GM18508 (cell line): ENCODE results near the gene ATL3.
"Not testable (repeated sequence)": the region's sequence is repeated elsewhere in the genome, so short reads cannot be mapped to it uniquely, and the experiment has no call there.

ENCODE experiments used
- ATAC-seq: cut with Tn5 transposase; IDR thresholded peaks from one replicate; pipeline ENCODE4 v1.9.1; 2021; ENCODE audit warnings: moderate number of reproducible peaks; ENCODE audit not compliant: insufficient read depth, unreplicated experiment

Gene ATL3

GRCh38 chr11:63682066-63683021 is 11.2 kb upstream of the ATL3 start:
- ATAC-seq, result no peak

GRCh38 chr11:63681321-63682065 is 10.3 kb upstream of the ATL3 start, which contains the start of gene RTN3:
Gene RTN3 (plus strand): TSS chr11:63681500. CDS start chr11:63681637, 137 bp downstream.
- peak; percentile 49 for ATAC-seq

- peak; percentile 4 for ATAC-seq
These were observed 9.7 kb upstream of the ATL3 start for GRCh38 chr11:63680834-63681320.

- no peak for ATAC-seq
These were observed 2.4 kb upstream of the ATL3 start for GRCh38 chr11:63673579-63673978.

GRCh38 chr11:63672936-63673539 is 1.9 kb upstream of the ATL3 start:
- no peak for ATAC-seq

- no peak for ATAC-seq
These were observed 934 bp upstream of the ATL3 start for GRCh38 chr11:63672156-63672463.

- ATAC-seq, result no peak
These were observed 499 bp downstream of the ATL3 start for GRCh38 chr11:63670433-63671321.

- ATAC-seq, result no peak
These were observed 1.1 kb downstream of the ATL3 start for GRCh38 chr11:63670096-63670432.

GRCh38 chr11:63667995-63668795 is 3.0 kb downstream of the ATL3 start:
- ATAC-seq, result no peak

- ATAC-seq, result no peak
These were observed 4.3 kb downstream of the ATL3 start for GRCh38 chr11:63666874-63667273.

- ATAC-seq, result no peak
These were observed 7.4 kb downstream of the ATL3 start for GRCh38 chr11:63663809-63664208.

GRCh38 chr11:63660972-63661371 is 10.2 kb downstream of the ATL3 start:
- ATAC-seq, result no peak

- no peak for ATAC-seq
These were observed 18.5 kb downstream of the ATL3 start for GRCh38 chr11:63652671-63653070.

GRCh38 chr11:63643205-63643604 is 28.0 kb downstream of the ATL3 start:
- no peak for ATAC-seq

- no peak for ATAC-seq
These were observed 29.4 kb downstream of the ATL3 start for GRCh38 chr11:63641727-63642126.

GRCh38 chr11:63639199-63639832 is 31.9 kb downstream of the ATL3 start:
- ATAC-seq, result no peak

GRCh38 chr11:63638436-63638835 is 32.7 kb downstream of the ATL3 start:
- not testable (repeated sequence) for ATAC-seq

- ATAC-seq, result no peak
These were observed 35.3 kb downstream of the ATL3 start for GRCh38 chr11:63635762-63636465.
